ENCODE data around the gene GRID2.
"Not testable (repeated sequence)": the region's sequence is repeated elsewhere in the genome, so short reads cannot be mapped to it uniquely, and the experiment has no call there.

Gene GRID2

DNA sequence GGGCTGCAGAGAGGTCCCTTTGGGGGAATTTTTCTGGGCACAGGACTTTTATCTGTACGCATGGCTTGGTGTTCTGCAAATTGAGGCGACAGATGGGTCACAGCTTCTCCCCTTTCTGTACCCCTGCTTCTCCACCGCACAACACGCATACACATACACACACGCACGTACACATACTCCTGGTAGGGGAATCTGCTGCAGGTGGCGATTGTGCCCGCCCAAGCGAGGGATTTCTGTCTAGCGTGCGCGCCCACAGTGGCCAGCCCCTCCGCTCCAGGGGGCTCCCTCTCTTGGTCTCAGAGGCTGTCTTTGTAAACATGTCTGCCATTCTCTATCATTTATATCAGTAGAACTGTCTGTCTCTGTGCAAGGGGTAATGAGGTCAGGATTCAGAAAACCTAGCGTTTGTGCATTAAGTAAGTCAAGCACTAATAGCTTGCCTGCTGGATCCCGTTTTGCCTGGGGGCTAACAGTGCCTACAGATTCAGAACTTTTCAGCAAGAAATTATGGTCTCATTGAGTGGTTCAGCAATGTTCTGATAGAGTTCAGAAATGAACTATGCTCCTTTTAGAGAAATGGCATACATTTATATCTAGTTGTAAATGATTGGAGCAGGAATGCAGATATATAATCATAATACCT, 2.2 kb downstream of the GRID2 start:
- DNase-seq = no peak

DNA sequence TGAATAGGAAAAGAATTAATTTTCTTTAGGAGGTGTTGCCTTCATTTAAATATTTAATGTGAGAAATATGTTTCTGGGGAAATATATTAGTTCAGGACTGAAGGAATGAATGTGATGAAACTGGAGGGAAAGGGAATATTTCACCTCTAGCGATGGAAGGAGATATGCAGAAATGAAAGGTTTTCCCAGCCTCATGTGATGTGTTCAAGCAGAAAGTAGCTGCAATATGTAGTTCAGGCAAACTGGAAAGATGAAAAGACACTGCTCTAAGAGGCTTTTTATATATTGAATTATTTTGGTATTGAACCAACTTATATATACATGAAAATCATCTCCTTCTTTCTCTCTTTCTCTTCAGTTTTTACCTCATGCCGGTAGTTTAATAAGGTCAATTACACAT, 3.4 kb downstream of the GRID2 start:
- no peak for DNase-seq

DNA sequence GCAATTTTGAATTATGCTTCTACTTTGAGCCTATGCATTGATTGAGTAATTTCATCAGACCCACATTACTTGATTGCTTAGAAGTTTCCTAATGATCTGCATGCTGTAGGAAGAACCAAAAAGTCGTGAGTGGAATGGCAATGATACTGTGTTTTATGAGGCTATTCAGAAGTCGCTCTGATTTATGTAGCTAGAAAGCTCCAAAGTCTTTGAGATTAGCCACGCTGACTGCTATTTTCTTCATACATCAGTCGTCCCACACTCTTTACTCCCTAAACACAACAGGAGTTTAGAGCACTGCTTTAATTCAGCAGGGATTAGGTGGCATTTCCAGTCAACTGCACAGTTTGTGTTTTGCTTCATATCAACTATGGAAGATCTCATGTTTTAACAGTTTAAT, 4.1 kb downstream of the GRID2 start:
- DNase-seq = no peak

DNA sequence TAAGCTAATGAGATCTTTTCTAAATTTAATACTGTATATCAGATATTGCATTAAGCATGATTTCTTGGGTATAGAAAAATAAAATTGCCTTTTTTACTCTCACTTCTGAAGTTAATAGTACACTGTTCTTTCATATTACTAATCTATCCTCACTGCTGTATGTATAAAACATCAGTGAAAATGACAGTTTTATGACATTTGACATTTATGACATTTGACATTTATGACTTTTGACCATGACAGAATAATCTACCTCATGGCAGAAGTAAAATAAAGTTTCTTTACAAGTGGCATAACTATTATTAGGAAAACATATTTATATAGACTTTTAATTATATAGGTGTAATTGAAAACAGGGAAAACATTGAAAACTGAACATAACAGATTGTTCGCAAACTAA, 13.3 kb downstream of the GRID2 start:
- no peak for DNase-seq

DNA sequence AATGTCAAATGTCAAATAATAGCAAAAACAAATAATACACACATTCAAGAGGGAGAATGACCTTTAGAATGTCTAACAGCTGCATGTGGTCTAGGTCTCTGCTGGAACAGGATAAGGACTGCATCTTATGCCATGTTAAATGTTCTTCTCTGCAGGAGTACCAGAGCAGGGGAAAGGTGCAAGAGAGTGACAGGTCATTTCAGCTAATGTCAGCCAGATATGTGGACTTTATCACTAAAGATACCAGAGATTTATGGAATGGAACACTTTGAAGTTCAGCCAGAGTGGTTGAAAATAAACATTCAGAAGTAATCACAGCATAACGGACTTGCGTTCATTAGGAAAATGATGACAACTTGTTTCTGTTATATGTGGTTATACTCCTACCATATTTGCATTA, 24.3 kb downstream of the GRID2 start:
- no peak for DNase-seq

DNA sequence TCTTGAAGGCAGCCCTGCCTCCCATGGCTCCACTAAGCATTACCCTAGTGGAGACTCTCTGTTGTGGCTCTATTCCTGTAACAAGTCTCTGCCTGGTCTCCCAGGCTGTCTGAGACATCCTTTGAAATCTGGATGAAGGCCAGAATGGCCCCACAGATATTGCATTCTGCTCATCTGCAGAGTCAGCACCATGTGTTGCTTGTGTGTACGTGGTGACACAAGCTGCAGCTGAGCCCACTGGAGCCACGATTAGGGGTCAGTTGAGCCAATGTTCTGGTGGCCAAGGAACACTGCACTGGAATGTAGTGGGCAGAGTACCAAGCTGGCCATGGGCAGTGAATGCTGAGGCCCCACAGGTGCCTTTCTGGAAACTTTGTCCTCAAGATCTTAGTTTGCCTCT, 29.2 kb downstream of the GRID2 start:
- no peak for DNase-seq

DNA sequence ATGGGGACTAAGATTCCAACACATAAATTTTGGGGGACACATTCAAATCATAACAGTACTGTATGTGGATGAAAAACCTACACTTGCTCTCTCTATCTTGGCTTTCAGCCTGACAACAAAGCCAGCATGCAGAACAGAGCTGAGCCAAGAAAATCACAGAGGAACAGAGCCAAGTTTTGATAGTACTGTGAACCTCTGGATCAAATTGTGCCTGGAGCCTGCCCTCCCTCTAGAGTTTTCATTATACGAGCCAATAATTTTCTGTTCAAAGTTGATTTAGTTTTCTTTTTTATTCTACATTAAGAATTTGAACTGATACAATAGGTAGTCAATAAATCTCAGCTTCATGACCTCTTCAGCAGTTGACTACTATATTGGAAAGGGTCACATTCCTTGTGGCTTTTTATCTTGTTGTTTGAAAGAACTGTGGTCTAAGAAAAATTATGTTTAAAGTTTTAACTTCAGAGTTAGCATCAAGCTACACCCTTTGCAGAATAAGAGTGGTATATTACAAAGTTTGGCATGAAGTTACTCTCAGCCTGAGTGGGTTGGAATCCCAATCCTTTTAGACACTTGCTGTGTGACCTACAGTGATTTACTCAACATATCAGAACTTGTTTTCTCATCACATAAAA, 31.1 kb downstream of the GRID2 start:
- DNase-seq = no peak

DNA sequence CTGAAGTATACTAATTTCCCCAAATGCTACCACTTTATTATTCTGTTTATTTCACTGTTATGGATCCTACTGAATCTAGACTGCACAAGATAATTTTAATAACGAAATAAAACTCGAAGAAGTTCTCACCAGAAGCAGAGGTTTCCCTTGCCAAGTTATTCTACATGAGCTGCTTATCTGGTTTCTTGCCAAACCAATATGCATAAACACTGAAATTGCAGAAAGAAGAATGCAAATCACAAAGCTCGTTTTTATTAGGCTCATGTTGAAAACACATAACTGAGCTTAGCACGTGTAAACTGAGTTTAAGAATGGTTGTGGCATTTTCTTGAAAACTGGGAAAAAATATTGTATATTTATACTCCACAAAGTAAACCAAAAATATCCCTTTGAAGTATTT, 35.9 kb downstream of the GRID2 start:
- no peak for DNase-seq

DNA sequence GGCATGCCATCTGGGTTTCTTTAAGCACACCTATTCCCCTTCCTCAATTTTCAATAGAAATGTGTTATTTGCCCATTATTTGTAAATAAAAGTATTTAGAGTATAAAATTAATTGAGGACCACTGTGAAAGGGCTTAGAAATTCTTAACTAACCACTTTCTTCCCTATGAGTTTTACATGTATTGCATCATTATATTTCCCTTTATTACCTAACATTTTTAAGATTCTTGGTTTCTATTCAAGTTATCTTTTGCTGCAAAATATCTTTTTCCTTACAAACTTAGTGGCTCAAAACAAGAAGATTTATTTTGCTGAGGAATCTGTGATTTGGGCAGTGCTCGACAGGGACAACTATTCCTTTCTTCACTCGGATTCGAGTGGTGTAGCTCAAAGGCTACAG, 40.5 kb downstream of the GRID2 start:
- DNase-seq = no peak

DNA sequence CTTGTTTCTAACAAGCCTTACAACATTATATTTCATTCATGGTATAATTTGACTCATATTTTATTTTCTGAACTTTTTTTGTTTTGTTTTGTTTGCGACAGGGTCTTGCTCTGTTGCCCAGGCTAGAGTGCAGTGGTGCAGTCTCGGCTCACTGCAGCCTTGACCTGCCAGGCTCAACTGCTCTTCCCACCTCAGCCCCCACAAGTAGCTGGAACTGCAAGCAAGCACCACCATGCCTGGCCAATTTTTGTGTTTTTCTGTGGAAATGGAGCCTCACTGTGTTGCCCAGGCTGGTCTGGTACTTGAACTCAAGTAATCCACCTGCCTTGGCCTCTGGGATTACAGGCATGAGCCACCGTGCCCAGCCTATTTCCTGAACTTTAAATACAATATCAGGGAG, 42.5 kb downstream of the GRID2 start:
- no peak for DNase-seq

DNA sequence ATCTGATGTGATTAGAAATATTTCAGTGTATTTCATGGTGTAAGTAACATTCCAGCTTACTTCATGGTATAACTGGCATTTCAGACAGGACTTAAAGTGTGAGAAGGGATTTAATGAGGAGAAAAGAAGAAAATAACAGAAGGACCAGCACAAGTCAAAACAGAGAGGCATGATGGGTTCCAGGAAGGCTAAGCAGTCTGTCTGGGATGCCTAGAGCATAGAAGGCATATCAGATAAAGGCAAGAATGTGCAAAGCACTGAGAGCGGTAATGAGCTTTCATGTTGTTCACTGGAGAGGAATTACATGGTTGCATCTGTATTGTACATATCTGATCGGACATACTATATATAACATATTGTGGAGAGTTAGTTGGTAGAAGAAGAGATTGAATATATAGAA, 54.2 kb downstream of the GRID2 start:
- no peak for DNase-seq

DNA sequence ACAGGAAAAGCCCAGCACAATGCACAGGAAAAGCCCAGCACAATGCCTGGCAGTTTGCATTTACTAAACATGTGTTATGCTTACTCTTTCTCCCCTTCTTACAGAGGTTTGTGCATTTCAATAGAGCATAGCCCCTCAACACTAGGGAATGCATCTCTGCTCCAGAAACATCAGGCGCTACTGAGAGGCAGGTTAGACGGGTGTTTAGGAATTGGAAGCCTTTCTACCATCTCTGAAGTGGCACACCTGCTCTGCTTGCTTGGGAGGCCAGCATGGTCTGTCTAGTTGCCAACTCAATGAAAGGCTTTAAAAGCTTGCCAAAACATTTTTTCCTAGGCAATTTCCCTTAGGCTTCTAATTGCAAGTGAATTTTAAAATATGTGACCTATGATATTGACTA, 55.7 kb downstream of the GRID2 start:
- no peak for DNase-seq

DNA sequence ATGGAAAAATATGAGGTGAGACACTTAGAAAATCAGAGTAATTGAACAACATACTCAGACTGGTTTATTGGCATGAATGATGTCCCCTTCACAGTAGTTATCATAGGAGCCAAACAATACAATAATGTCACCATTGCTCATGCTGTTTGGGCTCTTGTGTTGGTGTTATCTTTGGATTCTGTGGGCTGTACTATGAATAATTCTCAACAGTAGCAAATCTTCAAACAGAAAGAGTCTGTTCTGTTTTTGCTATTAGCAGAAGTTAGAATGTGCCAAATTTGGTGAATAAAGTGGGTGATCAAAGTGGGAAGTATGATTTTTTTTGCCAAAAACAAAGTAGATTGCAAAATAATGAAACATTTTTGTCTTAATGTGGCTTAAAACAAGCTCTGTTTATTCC, 58.3 kb downstream of the GRID2 start:
- DNase-seq = no peak

DNA sequence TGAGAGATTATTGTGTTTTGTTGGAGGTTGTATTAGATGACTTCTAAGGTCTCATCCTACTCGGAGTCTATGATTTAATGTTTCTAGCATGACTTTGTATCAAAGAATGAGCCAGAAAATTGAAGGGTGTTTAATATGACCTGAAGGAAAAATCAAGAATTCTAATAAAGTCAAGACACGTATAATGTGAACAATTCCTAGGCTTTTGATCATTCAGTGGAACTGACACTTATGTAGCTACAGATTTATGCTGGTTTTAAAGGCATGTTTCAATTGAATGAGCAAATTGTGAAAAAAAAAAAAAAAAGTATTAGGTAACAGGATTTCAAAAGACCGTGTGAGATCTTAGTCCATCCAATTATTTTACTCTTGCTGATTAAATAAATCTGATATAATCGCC, 64.9 kb downstream of the GRID2 start:
- DNase-seq = no peak

DNA sequence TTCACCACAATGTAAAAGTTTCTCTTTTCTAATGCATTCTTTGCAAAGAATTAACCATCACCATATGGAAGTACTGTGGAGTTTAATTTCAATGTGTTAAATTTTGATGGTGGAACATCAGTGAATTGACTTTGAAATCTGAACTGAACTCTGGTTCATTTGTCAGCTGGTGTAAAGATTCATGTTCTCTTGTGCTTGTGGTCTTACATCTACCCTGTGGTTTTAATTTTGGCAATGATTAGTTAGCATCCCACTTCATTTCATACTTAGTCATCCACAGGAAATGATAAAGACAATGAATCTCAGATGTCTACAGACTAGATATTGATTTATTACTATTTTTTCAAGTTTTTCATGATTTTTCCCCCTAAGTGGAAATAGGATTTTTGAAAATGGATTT, 77.8 kb downstream of the GRID2 start:
- no peak for DNase-seq

DNA sequence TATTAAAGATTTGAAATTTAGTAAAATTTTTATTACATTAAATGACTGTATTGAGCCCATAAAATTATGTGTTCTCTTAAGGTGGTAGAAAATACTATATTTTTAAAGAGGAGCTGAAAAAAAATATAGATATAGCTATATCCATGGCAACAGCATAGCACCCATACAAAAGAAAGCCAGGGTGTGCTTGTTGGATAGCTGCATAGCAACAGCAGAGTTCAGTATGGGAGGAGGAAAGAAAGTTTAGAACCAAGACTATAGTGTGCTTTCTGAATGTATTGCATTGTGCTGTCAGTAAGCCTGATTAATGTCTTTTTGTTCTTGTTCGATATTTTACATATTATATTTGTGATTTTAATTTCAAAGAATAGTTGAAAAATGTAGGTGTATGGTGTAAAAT, 78.4 kb downstream of the GRID2 start:
- DNase-seq = no peak

DNA sequence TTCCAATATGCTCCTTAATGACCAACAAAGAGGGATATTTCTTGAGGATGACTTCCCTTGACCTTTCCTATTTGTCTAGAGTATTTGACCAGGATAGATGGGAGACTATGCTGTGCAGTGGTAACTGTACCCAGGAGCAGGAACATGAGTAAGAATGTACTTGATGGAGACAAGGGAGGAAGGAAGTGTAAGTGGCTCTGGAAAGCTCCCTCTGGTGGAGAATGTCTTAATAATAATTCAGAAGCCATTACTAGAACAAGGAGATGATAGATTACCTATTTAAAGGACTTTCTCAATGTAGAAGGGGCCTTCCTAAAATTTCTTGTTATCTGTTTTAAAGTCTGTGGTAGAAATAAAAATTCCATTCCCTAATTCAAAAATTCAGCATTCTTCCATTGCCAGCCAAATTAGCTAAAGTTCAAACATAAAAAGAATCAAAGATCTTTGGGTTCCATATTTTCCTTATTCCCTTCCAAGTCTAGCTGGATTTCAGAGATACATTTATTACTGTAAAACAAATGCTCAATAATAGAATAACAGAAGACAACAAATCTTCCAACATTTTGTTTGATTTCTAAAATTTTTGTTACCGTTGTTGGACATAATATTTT, 83.8 kb downstream of the GRID2 start:
- no peak for DNase-seq

DNA sequence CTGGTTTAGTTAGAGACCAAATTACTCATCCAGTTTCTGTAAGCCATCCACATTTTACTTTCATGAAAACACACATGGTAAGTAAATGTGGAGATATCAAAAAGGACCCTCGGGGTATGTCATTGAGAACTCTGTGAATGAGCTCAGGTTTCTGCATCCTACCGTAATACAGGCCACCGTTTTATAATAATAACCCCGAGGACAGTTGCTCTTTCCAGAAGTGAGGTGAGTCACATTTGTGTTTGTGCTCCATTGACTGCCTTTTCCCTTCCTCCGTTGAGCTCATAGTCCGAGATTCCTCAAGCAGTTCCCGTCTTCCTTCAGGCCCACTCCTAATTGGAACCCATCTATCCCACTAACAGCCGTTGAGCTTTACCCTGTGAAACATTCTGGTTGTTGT, 95.3 kb downstream of the GRID2 start:
- DNase-seq = no peak

DNA sequence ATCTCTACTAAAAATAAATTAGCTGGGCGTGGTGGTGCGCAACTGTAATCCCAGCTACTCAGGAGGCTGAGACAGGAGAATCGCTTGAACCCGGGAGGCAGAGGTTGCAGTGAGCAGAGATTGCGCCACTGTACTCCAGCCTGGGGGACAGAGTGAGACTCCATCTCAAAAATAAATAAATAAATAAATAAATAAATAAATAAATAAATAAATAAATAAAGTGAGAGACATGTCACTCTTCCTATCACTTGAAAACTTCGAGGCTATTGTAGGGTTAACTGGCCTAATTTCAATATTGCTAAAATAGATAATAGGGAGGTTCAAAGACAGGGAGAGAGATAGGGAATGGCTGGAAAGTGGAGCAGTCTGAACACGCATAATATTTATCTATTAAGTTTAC, 99.8 kb downstream of the GRID2 start:
- DNase-seq = not testable (repeated sequence)

DNA sequence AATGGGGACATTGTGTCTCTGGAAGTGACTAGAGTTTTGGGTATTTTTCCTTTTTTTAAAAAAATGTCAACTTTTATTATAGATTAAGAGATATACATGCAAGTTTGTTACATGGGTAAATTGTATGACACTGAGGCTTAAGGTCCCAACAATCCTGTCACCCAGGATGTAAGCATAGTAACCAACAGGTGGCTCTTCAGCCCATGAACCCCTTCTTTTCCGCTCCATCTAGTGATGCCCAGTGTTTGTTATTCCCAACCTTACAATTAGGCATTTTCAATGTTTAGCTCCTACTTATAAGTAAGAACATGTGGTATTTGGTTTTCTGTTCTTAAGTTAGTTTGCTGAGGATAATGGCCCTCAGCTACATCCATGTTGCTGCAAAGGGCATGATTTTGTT, 102.7 kb downstream of the GRID2 start:
- DNase-seq = no peak

DNA sequence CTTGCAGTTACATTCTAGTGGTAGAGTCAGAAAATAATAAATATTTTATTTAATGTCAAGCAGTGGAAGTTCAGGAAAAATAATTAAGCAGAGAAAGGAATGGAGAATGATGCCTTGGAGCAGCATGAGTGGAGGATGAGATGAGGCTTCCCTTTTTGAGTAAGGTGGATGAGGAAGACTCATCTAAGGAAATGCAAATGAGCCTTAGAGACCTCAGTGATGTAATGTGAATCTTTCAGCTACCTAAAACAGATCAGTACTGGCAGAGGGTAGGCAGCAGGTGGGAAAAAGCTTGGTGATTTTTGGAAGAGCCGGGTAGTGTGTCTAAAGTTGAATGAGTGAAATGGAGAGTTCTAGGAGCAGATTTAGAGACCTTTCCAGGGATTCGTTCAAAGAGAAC, 118.2 kb downstream of the GRID2 start:
- DNase-seq = no peak

DNA sequence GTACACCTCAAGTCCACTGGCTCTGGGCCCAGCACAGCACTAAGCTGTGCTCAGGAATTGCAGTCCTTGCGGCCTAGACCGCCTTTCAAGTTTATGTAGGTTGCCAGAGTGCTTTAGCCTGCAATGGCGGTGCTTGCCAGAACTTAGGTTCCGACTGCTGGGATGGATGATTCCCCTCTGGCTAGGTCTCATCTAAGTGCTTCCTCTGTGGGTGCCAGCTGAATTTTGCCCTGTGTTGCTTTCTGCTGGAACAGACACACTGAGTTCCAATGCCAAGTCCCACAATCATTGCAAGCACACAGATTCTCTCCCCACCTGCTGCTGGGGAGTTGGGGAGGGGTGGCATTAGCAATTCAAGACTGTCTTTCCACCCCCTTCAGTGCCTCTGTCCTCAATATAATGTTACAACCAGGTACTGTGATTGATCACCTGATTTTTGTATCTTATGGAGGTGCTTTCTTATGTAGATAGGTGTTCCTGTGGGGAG, 129.5 kb downstream of the GRID2 start:
- no peak for DNase-seq

DNA sequence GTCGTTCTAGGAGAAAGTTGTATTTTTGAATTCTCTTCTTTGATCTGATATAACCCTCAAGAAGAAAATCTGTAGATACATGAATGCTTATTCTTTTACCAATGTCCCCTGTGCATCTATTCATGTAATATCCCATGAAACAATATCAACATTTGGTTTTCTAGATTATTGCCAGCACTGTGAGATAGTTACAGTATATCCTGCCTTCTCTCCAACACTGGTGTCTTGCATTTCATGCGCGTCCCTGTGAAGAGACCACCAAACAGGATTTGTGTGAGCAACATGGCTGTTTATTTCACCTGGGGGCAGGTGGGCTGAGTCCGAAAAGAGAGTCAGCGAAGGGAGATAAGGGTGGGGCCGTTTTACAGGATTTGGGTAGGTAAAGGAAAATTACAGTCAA, 135.0 kb downstream of the GRID2 start:
- not testable (repeated sequence) for DNase-seq

DNA sequence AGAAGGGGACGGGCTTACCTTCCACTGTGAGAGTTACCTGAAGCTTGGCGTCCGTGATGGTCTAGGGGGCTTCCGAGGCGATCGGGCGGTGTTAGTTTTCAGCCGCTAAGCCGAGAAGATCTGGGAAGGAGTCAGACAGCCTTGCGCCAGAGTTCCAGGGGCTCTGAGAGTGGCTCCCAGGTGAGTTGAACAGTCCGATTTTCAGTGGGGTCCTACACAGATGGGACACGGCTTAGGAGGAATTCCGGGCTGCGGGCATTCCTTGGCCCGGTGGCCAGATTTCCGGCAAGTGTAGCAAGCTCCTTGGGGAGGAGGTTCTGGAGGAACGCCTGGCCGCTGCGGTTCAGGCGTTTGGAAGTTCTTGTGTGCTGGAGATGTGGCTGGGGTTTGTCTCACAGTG, 138.4 kb downstream of the GRID2 start:
- DNase-seq = not testable (repeated sequence)
